B cell (primary cell): ENCODE data around the gene RCAN1. TPM values are rescaled to one million over a fixed set of nuclear protein-coding genes. Genes with fewer than 3 reads are reported as not detected.

Experiments used
- ATAC-seq: fragments of 200-7000 bp; cut with Tn5 transposase; one replicate; pipeline ENCODE4 v1.10.0; 2021; ENCODE audit warnings: low read depth, mild to moderate bottlenecking, moderate number of reproducible peaks, moderate library complexity
- CTCF ChIA-PET: fragments of 350-600 bp; sonication (Branson Sonifier 250); formaldehyde crosslinking; loops from one replicate; lab custom pipeline; 2021; ENCODE audit warnings: antibody characterized with exemption, inconsistent platforms; lab: Charles Lee
- POLR2A ChIA-PET: fragments of 350-600 bp; sonication (Branson Sonifier 250); formaldehyde crosslinking; loops from one replicate; lab custom pipeline; 2021; ENCODE audit warnings: antibody characterized with exemption; lab: Charles Lee
- DNase-seq: peaks from one replicate; pipeline ENCODE4 v3.0.0; 2013
- H2AFZ ChIP-seq: 2 replicates; pipeline ENCODE4 v1.6.1; 2012; ENCODE audit warnings: mild to moderate bottlenecking, low read depth, low read length; ENCODE audit not compliant: insufficient read depth, poor library complexity, severe bottlenecking
- H3K27ac ChIP-seq, 2 donors: 1 replicate in 1 of 2; 2 replicates in 1 of 2; pipeline ENCODE4 v1.5.1; 2012 to 2013; ENCODE audit warnings: low read length in 2 of 2, mild to moderate bottlenecking in 2 of 2, moderate library complexity in 1 of 2
- H3K27me3 ChIP-seq, 4 experiments: fragments of 200-600 bp in 1 of 4; sonication (generic) in 1 of 4; replicated peaks in 1 of 4; 1 replicate in 2 of 4; 2 replicates in 2 of 4; pipeline versions ENCODE4 v1.6.1 to v1.7.0; 2013 to 2016; ENCODE audit warnings: low read length in 3 of 4, mild to moderate bottlenecking in 2 of 4, mixed read lengths in 1 of 4, moderate library complexity in 1 of 4; ENCODE audit not compliant: insufficient read depth in 4 of 4, control insufficient read depth in 3 of 4; ENCODE audit errors: control extremely low read depth in 1 of 4
- H3K36me3 ChIP-seq, 2 experiments: replicated peaks in 1 of 2; 1 replicate in 1 of 2; 2 replicates in 1 of 2; pipeline versions ENCODE4 v1.6.1 to v1.7.1; 2013; ENCODE audit warnings: low read length in 1 of 2; ENCODE audit not compliant: insufficient read depth in 2 of 2, control insufficient read depth in 1 of 2; ENCODE audit errors: control extremely low read depth in 1 of 2, extremely low read depth in 1 of 2
- H3K4me1 ChIP-seq, 2 donors: fragments of 200-600 bp in 1 of 2; sonication (generic) in 1 of 2; 1 replicate in 1 of 2; 2 replicates in 1 of 2; pipeline versions ENCODE4 v1.5.1 to v1.6.1; 2013 to 2017; ENCODE audit warnings: low read length in 2 of 2; ENCODE audit not compliant: control insufficient read depth in 2 of 2, insufficient read depth in 2 of 2
- H3K4me2 ChIP-seq: replicated peaks from 2 replicates; pipeline ENCODE3; 2012; ENCODE audit warnings: mild to moderate bottlenecking, low read depth, low read length; ENCODE audit not compliant: poor library complexity, severe bottlenecking
- H3K4me3 ChIP-seq, 5 experiments: fragments of 200-600 bp in 1 of 5; sonication (generic) in 1 of 5; 1 replicate in 3 of 5; 2 replicates in 2 of 5; pipeline versions ENCODE4 v1.5.1 to v1.7.0; 2011 to 2016; ENCODE audit warnings: low read length in 4 of 5, mild to moderate bottlenecking in 4 of 5, low read depth in 2 of 5, control low read depth in 1 of 5, moderate library complexity in 1 of 5; ENCODE audit not compliant: insufficient read depth in 1 of 5; ENCODE audit errors: control extremely low read depth in 1 of 5, extremely low read depth in 1 of 5
- H3K79me2 ChIP-seq: fragments of 200-600 bp; sonication (generic); one replicate; pipeline ENCODE4 v1.6.0; 2016; ENCODE audit warnings: low read length; ENCODE audit not compliant: control insufficient read depth, insufficient read depth
- H3K9ac ChIP-seq: fragments of 200-600 bp; sonication (generic); 2 replicates; pipeline ENCODE4 v1.6.1; 2017; ENCODE audit warnings: mild to moderate bottlenecking, low read length, moderate library complexity
- H3K9me3 ChIP-seq, 3 donors: one replicate each; pipeline versions ENCODE4 v1.6.1 to v1.7.1; 2013; ENCODE audit warnings: low read length in 2 of 3; ENCODE audit not compliant: control insufficient read depth in 2 of 3, insufficient read depth in 1 of 3; ENCODE audit errors: control extremely low read depth in 1 of 3
- H4K20me1 ChIP-seq: 2 replicates; pipeline ENCODE4 v1.6.0; 2012; ENCODE audit warnings: mild to moderate bottlenecking, low read length; ENCODE audit not compliant: insufficient read depth, control insufficient read depth, poor library complexity, severe bottlenecking
- H3K27ac Mint-ChIP-seq: one replicate; pipeline ENCODE4 v1.8.0; 2021; ENCODE audit warnings: mixed read lengths
- H3K27me3 Mint-ChIP-seq: one replicate; pipeline ENCODE4 v1.8.0; 2021; ENCODE audit warnings: mixed read lengths
- H3K4me1 Mint-ChIP-seq: one replicate; pipeline ENCODE4 v1.8.0; 2021; ENCODE audit warnings: mixed read lengths
- H3K4me3 Mint-ChIP-seq: one replicate; pipeline ENCODE4 v1.8.0; 2021; ENCODE audit warnings: mixed read lengths
- H3K9me3 Mint-ChIP-seq: one replicate; pipeline ENCODE4 v1.8.0; 2022; ENCODE audit warnings: mixed read lengths; ENCODE audit not compliant: insufficient read depth
- EZH2 ChIP-seq: IDR thresholded peaks from 2 replicates; pipeline ENCODE4 v1.6.1; 2012; ENCODE audit warnings: borderline replicate concordance, low read depth, mild to moderate bottlenecking, moderate library complexity, low read length; ENCODE audit not compliant: insufficient read depth, poor library complexity, severe bottlenecking
- WGBS: methylation state at CpG from one replicate; pipeline ENCODE4 v1.1.5; 2013; ENCODE audit warnings: missing lambda C conversion rate; ENCODE audit not compliant: insufficient coverage; 5-methylcytosine and 5-hydroxymethylcytosine counted together
- intact Hi-C: fragments of 100-400 bp; cut with micrococcal nuclease; formaldehyde crosslinking; loops from one replicate; pipeline ENCODE4 v1.10.0; 2022
- polyA plus RNA-seq: library from polyadenylated mRNA; depleted of rRNA; stranded (reverse); fragments of >200 nt; gene quantifications from 2 replicates; pipeline ENCODE4 v1.2.3, GENCODE V29; 2012
- total RNA-seq, 2 donors: library from RNA; stranded (reverse); fragments of 120-200 nt in 1 of 2; gene quantifications; 1 replicate in 1 of 2; 2 replicates in 1 of 2; pipeline versions ENCODE4 v1.2.3 to v1.2.4, GENCODE V29; 2013 to 2022
- TF ChIP-seq, protein P1 (sequence below): fragments of 200-600 bp; IDR thresholded peaks from one replicate; pipeline ENCODE4 v1.8.0; 2022; ENCODE audit warnings: antibody characterized with exemption, mild to moderate bottlenecking

RCAN1 gene
- total and polyA plus RNA-seq, 2 donors (not counting 1 experiment from before 2014, with no cell fraction given), result 0.97 to 4.4 TPM

DNA sequence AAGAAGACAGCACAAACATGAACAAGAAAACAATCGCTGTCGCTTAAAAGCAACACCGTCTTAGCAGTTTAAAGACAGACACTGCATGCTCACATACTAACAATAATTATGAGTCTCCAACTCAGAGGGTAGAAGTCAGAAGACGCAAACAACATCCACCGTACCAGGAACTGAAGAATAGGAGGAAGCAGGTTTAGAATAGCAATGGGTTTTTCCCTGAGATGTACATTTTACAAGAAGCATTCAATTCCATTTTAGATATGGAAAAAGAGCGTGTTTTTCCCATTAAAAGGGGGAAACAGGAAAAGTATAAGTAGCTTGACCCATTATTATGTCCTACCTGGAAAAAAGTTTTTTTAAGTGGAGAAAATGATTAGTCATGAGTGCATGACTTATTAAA, 68.4 kb downstream of the RCAN1 start:
- Histone ChIP-seq H3K27ac (no peak overlapping the region), H3K27me3 (no peaks in the 10 kb centered on the region), H3K4me1 (peaks cover 23 to 28% of the 10 kb centered on the region in 2 donors), H3K9ac (no peak overlapping the region), H2AFZ (peak overlapping the region; percentile 3), H3K4me2 (peak overlapping the region; percentile 10), H3K79me2 (no peaks in the 10 kb centered on the region), H3K9me3 (peaks cover 0 to 8% (median 5%) of the 10 kb centered on the region in 3 donors), H3K36me3 (no peaks in the 10 kb centered on the region), H3K4me3 (no peak overlapping the region), H4K20me1 (no peaks in the 10 kb centered on the region)
- ChIA-PET CTCF (interaction anchor here (1.0 kb wide), 1 partner anchor 57 kb away, joined by 3 read pairs; no protein-coding TSS in a partner anchor), POLR2A (interaction anchor here (0.6 kb wide), 1 partner anchor 72 kb away, joined by 4 read pairs; no protein-coding TSS in a partner anchor)
- H3K27ac Mint-ChIP-seq, result no peak overlapping the region
- peaks cover 28% of the 10 kb centered on the region for H3K4me1 Mint-ChIP-seq
- no peak for DNase-seq
- ATAC-seq, result no peak
- no CpG with 5 or more reads among the region's 6 CpGs for whole genome bisulfite sequencing
- intact Hi-C loops, result no loop called here
- H3K4me3 Mint-ChIP-seq, result no peak overlapping the region
- no peaks in the 10 kb centered on the region for H3K27me3 Mint-ChIP-seq
- H3K9me3 Mint-ChIP-seq, result no peaks in the 10 kb centered on the region
- TF ChIP-seq EZH2, result no peak
- TF ChIP-seq, protein P1, sequence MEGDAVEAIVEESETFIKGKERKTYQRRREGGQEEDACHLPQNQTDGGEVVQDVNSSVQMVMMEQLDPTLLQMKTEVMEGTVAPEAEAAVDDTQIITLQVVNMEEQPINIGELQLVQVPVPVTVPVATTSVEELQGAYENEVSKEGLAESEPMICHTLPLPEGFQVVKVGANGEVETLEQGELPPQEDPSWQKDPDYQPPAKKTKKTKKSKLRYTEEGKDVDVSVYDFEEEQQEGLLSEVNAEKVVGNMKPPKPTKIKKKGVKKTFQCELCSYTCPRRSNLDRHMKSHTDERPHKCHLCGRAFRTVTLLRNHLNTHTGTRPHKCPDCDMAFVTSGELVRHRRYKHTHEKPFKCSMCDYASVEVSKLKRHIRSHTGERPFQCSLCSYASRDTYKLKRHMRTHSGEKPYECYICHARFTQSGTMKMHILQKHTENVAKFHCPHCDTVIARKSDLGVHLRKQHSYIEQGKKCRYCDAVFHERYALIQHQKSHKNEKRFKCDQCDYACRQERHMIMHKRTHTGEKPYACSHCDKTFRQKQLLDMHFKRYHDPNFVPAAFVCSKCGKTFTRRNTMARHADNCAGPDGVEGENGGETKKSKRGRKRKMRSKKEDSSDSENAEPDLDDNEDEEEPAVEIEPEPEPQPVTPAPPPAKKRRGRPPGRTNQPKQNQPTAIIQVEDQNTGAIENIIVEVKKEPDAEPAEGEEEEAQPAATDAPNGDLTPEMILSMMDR, result no peak

DNA sequence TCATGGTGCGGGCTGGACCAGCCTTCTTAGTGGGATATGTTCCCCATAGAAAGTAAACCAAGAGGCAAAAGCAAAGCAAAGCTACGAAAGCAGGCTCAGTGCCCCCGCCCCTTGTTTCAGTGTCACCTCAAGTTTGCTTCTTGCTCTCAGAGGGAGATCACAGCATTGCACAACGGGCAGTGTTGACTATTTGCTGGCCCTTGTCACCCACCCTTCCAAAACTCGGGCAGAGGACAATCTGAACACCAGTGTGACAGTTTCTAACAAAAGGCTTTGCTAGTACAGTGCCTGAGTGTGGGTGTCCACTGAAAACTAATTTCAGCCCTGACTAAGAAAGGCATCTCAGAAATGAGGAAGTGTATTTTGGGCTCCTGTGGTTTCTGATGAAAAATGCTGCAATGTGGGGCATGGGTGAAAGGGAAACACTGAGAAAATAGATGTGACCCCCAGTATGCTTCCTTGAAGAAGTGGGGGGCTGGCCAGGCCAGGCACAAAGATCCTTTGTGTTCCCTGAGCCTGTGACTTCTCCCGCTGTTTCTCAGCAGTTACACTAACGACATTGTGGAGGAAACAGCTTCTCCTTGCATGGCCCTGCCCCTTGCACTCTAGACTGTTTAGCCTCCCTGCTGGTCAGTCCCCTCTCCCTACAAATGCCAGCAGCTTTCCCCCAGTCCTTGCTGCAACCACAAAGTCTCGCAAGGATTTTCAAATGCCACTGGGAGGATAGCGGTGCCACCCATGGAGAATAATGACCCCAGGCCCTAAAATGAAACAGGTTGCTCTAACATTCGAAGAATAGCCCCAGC, 69.6 kb downstream of the RCAN1 start:
- H2AFZ ChIP-seq, result peak overlapping the region; percentile 40
- H3K4me1 ChIP-seq, result peaks cover 23 to 28% of the 10 kb centered on the region in 2 donors
- peak overlapping the region; percentile 16 for H3K9ac ChIP-seq
- POLR2A ChIA-PET, result no interaction called here
- H4K20me1 ChIP-seq, result no peaks in the 10 kb centered on the region
- peak; percentile 71 for ATAC-seq
- no peaks in the 10 kb centered on the region for H3K27me3 Mint-ChIP-seq
- H3K27ac ChIP-seq, result peak overlapping the region; percentile 35 to 38
- peak overlapping the region; percentile 56 for H3K4me2 ChIP-seq
- TF ChIP-seq EZH2, result no peak
- TF ChIP-seq, protein P1, result no peak
- peak overlapping the region; percentile 84 for H3K27ac Mint-ChIP-seq
- peaks cover 28% of the 10 kb centered on the region for H3K4me1 Mint-ChIP-seq
- no peaks in the 10 kb centered on the region for H3K36me3 ChIP-seq
- peaks cover 0 to 8% (median 5%) of the 10 kb centered on the region in 3 donors for H3K9me3 ChIP-seq
- H3K79me2 ChIP-seq, result no peaks in the 10 kb centered on the region
- intact Hi-C loops, result no loop called here
- no peaks in the 10 kb centered on the region for H3K27me3 ChIP-seq
- 21% methylated on average over 9 of the region's 10 CpGs for WGBS
- H3K4me3 ChIP-seq, result peak overlapping the region in 2 of 5 experiments; percentile 29
- H3K4me3 Mint-ChIP-seq, result peak overlapping the region; percentile 79
- CTCF ChIA-PET, result no interaction called here
- peak; percentile 55 for DNase-seq
- H3K9me3 Mint-ChIP-seq, result no peaks in the 10 kb centered on the region
